K562 (cell line): Measurements from ENCODE around the gene HPD. TPM values are rescaled to one million over a fixed set of nuclear protein-coding genes. Genes with fewer than 3 reads are reported as not detected.

Experiments
- CEBPZ ChIP-seq: fragments of 150-350 bp; IDR thresholded peaks from 2 replicates; pipeline ENCODE4 v1.6.1; 2014; ENCODE audit warnings: low read depth, mild to moderate bottlenecking, low read length, borderline replicate concordance
- CXXC5 ChIP-seq: fragments of 250-450 bp; sonication (Bioruptor Pico); IDR thresholded peaks from 2 replicates; pipeline ENCODE4 v1.8.0; 2022; ENCODE audit warnings: inconsistent platforms, mild to moderate bottlenecking, moderate library complexity
- DACH1 ChIP-seq: fragments of 450-650 bp; IDR thresholded peaks from 2 replicates; pipeline ENCODE4 v1.6.1; 2018; ENCODE audit not compliant: partially characterized antibody
- DEAF1 ChIP-seq: fragments of 450-650 bp; formaldehyde crosslinking; IDR thresholded peaks from 2 replicates; pipeline ENCODE4 v1.4.0; 2020; ENCODE audit warnings: mild to moderate bottlenecking, moderate library complexity
- DPF2 ChIP-seq: fragments of 450-650 bp; IDR thresholded peaks from 2 replicates; pipeline ENCODE4 v1.6.1; 2016
- GATAD2B ChIP-seq: fragments of 450-650 bp; IDR thresholded peaks from 2 replicates; pipeline ENCODE4 v1.6.1; 2017; ENCODE audit warnings: mild to moderate bottlenecking, borderline replicate concordance
- HCFC1 ChIP-seq: IDR thresholded peaks from 2 replicates; pipeline ENCODE4 v1.6.1; 2012; ENCODE audit warnings: low read depth, low read length, improper control_type of control experiment
- KDM4B ChIP-seq, 2 experiments: fragments of 450-650 bp in 1 of 2; sonication (generic) in 1 of 2; IDR thresholded peaks; 2 replicates each; pipeline ENCODE4 v1.6.1; 2016 to 2017; ENCODE audit warnings: borderline replicate concordance in 2 of 2, antibody characterized with exemption in 1 of 2, low read depth in 1 of 2, mild to moderate bottlenecking in 1 of 2
- KLF6 ChIP-seq: fragments of 250-450 bp; sonication (Bioruptor Pico); IDR thresholded peaks from 2 replicates; pipeline ENCODE4 v1.4.0; 2020; ENCODE audit warnings: mild to moderate bottlenecking, moderate library complexity, borderline replicate concordance
- NFIC ChIP-seq: fragments of 450-650 bp; IDR thresholded peaks from 2 replicates; pipeline ENCODE4 v1.6.1; 2017; ENCODE audit warnings: mild to moderate bottlenecking, inconsistent platforms
- PCBP1 ChIP-seq: fragments of 200-400 bp; formaldehyde crosslinking; IDR thresholded peaks from 2 replicates; pipeline ENCODE4 v1.6.1; 2018; ENCODE audit warnings: mild to moderate bottlenecking, low read depth, low read length; ENCODE audit not compliant: poor library complexity, severe bottlenecking
- SMAD4 ChIP-seq: fragments of 250-450 bp; sonication (Bioruptor Pico); conservative IDR thresholded peaks from 2 replicates; pipeline ENCODE4 v1.8.0; 2021; ENCODE audit warnings: inconsistent platforms, mild to moderate bottlenecking, moderate library complexity
- SOX6 ChIP-seq: fragments of 450-650 bp; IDR thresholded peaks from 2 replicates; pipeline ENCODE4 v1.6.1; 2014; ENCODE audit warnings: mild to moderate bottlenecking
- STAG1 ChIP-seq: sonication (generic); formaldehyde crosslinking; IDR thresholded peaks from 2 replicates; pipeline ENCODE4 v1.5.0; 2020; ENCODE audit warnings: missing genetic modification reagents, borderline replicate concordance
- TCFL5 ChIP-seq: fragments of 250-450 bp; sonication (Bioruptor Pico); conservative IDR thresholded peaks from 2 replicates; pipeline ENCODE4 v1.6.1; 2021; ENCODE audit warnings: mild to moderate bottlenecking, moderate library complexity, matching md5 sums
- ZFX ChIP-seq: sonication (generic); formaldehyde crosslinking; IDR thresholded peaks from 2 replicates; pipeline ENCODE4 v1.8.0; 2022; ENCODE audit warnings: mild to moderate bottlenecking, missing genetic modification reagents, moderate library complexity
- ZNF12 ChIP-seq: sonication (generic); formaldehyde crosslinking; IDR thresholded peaks from 2 replicates; pipeline ENCODE4 v1.4.0; 2020; ENCODE audit warnings: mild to moderate bottlenecking, missing genetic modification reagents
- ZNF639 ChIP-seq, 2 experiments: fragments of 200-800 bp in 1 of 2; sonication (Bioruptor generic) in 1 of 2; sonication (generic) in 1 of 2; formaldehyde crosslinking in 1 of 2; IDR thresholded peaks in 1 of 2; conservative IDR thresholded peaks in 1 of 2; 2 replicates each; pipeline versions ENCODE4 v1.5.0 to v1.6.1; 2016 to 2020; ENCODE audit warnings: missing compliant biosample characterization in 1 of 2, missing genetic modification characterization in 1 of 2, missing genetic modification reagents in 1 of 2
- polyA plus RNA-seq, 8 experiments: library from polyadenylated mRNA; depleted of rRNA in 4 of 8; stranded (reverse) in 5 of 8; unstranded in 3 of 8; fragments of >200 nt; fragmentation: Nextera tagmentation in 2 of 8; fragmentation: Illumina TruSeq in 1 of 8; extraction: Ambion mirVana in 2 of 8; extraction: Trizol in 1 of 8; gene quantifications; 2 replicates each; pipeline versions ENCODE4 v1.2.1 to v1.2.3, GENCODE V29; 2011 to 2014; ENCODE audit warnings: inconsistent platforms in 1 of 8, missing spikeins in 1 of 8
- total RNA-seq, 7 experiments: library from RNA; depleted of rRNA in 6 of 7; stranded (reverse); fragments of >200 nt in 6 of 7; fragmentation: Illumina TruSeq in 2 of 7; extraction: Trizol in 2 of 7; gene quantifications; 2 replicates each; pipeline versions ENCODE4 v1.2.1 to v1.2.3, GENCODE V29; 2011 to 2021; ENCODE audit warnings: low replicate concordance in 1 of 7

HPD gene
- total and polyA plus RNA-seq, 9 of the 15 experiments (the other 6 are each of a cell fraction or from before 2014, with no cell fraction given): 0.06 to 0.29 (median 0.07) TPM; not detected in 4

- TF ChIP-seq CEBPZ (no peak), KDM4B (IDR thresholded peaks at IDR 0.05; ENCODE audit: borderline replicate concordance in 2 of 2, low read depth in 1 of 2) (no peak), GATAD2B (peak; percentile 1; the same call in 1 of the 2 replicates), ZNF12 (CRISPR knock-in tag) (no peak), SOX6 (no peak), STAG1 (CRISPR knock-in tag) (no peak), DPF2 (no peak), CXXC5 (CRISPR knock-in tag) (peak; percentile 53; the same call in 1 of the 2 replicates), ZFX (peak; percentile 84), KLF6 (CRISPR knock-in tag) (peak; percentile 74; the same call in 1 of the 2 replicates), HCFC1 (no peak), SMAD4 (CRISPR knock-in tag) (peak; percentile 54), DEAF1 (CRISPR knock-in tag) (no peak), DACH1 (no peak), PCBP1 (no peak), TCFL5 (CRISPR knock-in tag) (no peak), NFIC (no peak), ZNF639 (CRISPR knock-in tag; conservative IDR thresholded peaks at IDR 0.05 in 1 of 2, IDR thresholded peaks at IDR 0.05 in 1 of 2) (peak in 1 of 2 experiments; percentile 46; a peak in 2 of 4 replicates)
Measured at GRCh38 chr12:121800694-121801594, 57.7 kb downstream of the HPD start (continued).
